UCSD-AML1 (cell line): Measurements from ENCODE around the gene SPACA1.

Source experiments
- DNase-seq: peaks from one replicate; lab custom pipeline; 2025; ENCODE audit not compliant: unreplicated experiment; lab: John Stamatoyannopoulos, UW

The SPACA1 gene

DNA sequence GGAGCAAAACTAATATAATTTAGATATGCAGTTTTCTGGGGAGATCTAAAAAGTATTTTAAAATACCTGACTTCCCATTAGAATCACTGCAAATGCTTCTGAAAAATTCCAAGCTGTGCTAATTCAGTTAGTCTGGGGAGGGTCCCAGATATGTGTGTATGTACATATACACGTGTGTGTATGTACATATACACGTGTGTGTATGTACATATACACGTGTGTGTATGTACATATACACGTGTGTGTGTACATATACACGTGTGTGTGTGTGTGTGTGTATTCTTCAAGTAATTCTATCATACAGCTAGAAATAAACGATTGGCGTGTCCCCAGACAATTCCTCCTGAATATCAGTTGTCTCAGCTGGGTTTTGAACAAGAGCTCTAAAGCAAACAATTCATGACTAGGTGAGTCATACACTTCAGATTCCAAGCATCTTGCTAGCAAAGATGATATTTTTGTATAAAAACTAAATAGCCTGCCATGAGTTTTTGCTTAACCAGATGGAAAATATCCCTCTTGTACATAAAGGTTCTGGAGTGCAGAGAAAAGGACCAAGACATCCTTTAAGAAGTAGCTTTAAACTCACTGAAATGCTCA is 58.2 kb downstream of the SPACA1 start:
- DNase-seq: no peak

DNA sequence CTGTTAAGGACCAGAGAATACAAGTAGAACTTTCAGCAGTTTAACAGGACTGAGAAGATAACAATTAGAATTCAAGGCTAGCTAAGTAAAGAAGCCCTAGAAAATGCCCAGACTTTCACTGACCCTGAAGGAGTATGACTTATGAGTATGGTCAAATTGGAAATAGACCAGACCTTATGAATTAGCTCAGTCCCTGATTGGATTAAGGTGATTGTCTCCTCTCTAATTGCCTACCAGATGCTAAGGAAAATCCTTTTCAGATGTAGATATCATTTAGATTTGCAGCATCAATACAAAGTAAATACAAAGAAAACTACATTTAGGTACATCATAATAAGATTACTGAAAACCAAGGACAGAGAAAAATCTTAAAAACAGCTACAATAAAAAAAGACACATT is 59.6 kb downstream of the SPACA1 start:
- DNase-seq: no peak

DNA sequence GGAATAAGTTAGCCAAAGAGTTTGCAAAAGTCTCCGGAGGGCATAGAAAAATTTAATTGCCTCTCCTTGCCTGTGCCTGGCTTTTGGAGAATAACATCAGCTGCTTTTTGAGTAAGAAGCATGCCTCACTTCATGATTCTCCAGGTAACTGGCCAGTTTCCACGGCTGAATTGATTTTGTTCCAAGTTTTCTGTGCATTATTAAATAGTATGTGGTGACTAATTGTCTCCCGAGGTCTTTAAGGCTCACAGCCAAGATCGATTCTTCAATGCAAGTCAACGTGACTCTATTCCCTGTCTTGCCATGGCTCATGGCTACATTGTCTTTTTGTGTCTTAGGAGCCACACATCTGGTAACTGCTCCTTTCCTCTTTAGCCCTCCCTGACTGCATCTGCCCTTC is 64.3 kb downstream of the SPACA1 start:
- DNase-seq: no peak

DNA sequence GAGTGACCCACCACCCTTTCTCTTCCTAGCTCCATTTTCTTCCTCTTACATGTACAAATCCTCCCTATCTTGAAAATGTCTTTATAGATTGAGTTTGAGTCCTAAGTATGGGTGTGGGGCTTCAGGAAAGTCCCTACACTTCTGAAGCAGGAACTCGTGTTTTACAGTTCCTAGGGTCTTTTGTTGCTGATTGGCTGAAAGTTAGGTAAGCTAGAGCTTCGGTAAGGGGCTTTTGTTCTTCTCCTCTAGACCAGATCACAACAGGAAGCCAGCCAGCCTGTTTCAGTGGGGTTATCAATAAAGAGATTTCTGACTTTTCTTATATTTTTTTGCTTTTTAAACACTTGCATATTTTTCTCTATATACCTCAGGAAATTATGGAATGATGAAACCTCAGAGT is 67.2 kb downstream of the SPACA1 start:
- DNase-seq: no peak

DNA sequence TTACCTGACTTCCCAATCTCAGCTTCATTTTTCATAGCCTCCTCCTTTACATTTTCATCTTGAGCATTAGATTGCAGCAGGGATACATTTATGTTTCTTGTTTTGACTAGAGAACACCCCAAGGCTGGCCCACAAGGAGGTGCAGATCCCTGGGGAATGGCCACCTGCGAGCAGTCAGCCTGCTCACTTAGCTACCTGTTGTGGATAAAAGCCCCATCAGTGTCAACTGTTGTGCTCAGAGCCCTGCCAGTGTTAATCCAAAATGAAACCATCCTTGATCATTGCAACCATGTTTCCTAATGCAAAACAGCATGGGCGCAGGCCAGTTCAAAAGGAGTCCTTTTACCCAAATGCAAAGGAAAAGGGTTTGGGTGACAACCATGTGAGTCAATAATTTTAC is 67.7 kb downstream of the SPACA1 start:
- no peak for DNase-seq

DNA sequence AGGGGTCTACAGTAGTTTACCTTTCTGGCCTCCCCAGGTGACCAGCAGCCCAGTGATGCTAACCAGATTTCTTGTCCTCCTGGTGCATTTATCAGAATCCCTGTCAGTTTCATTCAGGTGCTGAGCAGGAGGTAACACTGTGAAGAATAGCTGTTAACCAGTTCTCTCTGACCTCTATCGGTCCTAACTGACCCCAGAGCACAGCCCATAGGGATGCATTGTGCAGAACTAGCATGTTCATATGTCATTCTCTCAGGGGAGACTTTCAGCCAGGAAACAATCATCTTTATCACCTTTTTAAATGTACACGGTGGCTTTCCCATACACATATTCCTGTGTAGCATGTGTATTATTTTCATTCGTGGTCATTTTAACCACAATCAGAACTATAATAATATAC is 68.6 kb downstream of the SPACA1 start:
- no peak for DNase-seq
